Mesothelial cell of epicardium (in vitro differentiated cells): ENCODE measurements around the gene FAM219B. TPM values are rescaled to one million over a fixed set of nuclear protein-coding genes. Genes with fewer than 3 reads are reported as not detected.
"Not testable (repeated sequence)": the region's sequence is repeated elsewhere in the genome, so short reads cannot be mapped to it uniquely, and the experiment has no call there.

ENCODE experiments used
- DNase-seq, 2 experiments: peaks; one replicate each; pipeline ENCODE4 v3.0.0; 2021; ENCODE audit warnings: low spot score in 2 of 2; ENCODE audit not compliant: unreplicated experiment in 2 of 2
- H3K27ac Mint-ChIP-seq: 2 replicates; pipeline ENCODE4 v1.8.0; 2021; ENCODE audit warnings: mixed read lengths
- H3K27me3 Mint-ChIP-seq: 2 replicates; pipeline ENCODE4 v1.8.0; 2021; ENCODE audit warnings: low read depth, mixed read lengths
- H3K36me3 Mint-ChIP-seq: 2 replicates; pipeline ENCODE4 v1.8.0; 2021; ENCODE audit warnings: mixed read lengths
- H3K4me1 Mint-ChIP-seq: 2 replicates; pipeline ENCODE4 v1.8.0; 2021; ENCODE audit warnings: mixed read lengths
- H3K4me3 Mint-ChIP-seq: 2 replicates; pipeline ENCODE4 v1.8.0; 2021; ENCODE audit warnings: mild to moderate bottlenecking, moderate library complexity, mixed read lengths
- H3K9me3 Mint-ChIP-seq: 2 replicates; pipeline ENCODE4 v1.8.0; 2021; ENCODE audit warnings: mixed read lengths
- CTCF ChIP-seq: fragments of 200-600 bp; sonication (generic); IDR thresholded peaks from one replicate; pipeline ENCODE4 v1.5.0; 2021; ENCODE audit warnings: antibody characterized with exemption; ENCODE audit not compliant: unreplicated experiment
- total RNA-seq: library from RNA; stranded (reverse); gene quantifications from 3 replicates; pipeline ENCODE4 v1.2.1, GENCODE V29; 2021

Gene FAM219B
- total RNA-seq, 1 donor from 2014 or later = 74.1 TPM

- H3K27me3 Mint-ChIP-seq = no peaks in the 10 kb centered on the region
- H3K4me3 Mint-ChIP-seq = peak overlapping the region; percentile 82
- H3K4me1 Mint-ChIP-seq = peaks cover 17% of the 10 kb centered on the region
- peaks cover 16% of the 10 kb centered on the region for H3K36me3 Mint-ChIP-seq
- no peaks in the 10 kb centered on the region for H3K9me3 Mint-ChIP-seq
- H3K27ac Mint-ChIP-seq = peak overlapping the region; percentile 66
- DNase-seq = peak in 1 of 2 experiments; percentile 55
- no peak for TF ChIP-seq CTCF
Measured at GRCh38 chr15:74889390-74889882, 17.2 kb downstream of the FAM219B start.

GRCh38 chr15:74888716-74889115, 17.9 kb downstream of the FAM219B start:
- TF ChIP-seq CTCF = no peak

GRCh38 chr15:74887537-74888193, 19.0 kb downstream of the FAM219B start:
- H3K27me3 Mint-ChIP-seq, H3K27ac Mint-ChIP-seq, H3K9me3 Mint-ChIP-seq, H3K4me3 Mint-ChIP-seq, DNase-seq, H3K36me3 Mint-ChIP-seq: not testable (repeated sequence)
- peaks cover 17% of the 10 kb centered on the region for H3K4me1 Mint-ChIP-seq

More at GRCh38 chr15:74888716-74889115, 17.9 kb downstream of the FAM219B start:
- Mint-ChIP-seq H3K4me3 (no peak overlapping the region), H3K4me1 (peaks cover 17% of the 10 kb centered on the region), H3K27ac (no peak overlapping the region), H3K27me3 (no peaks in the 10 kb centered on the region), H3K36me3 (peaks cover 14% of the 10 kb centered on the region), H3K9me3 (no peaks in the 10 kb centered on the region)
- no peak for DNase-seq

- peaks cover 5% of the 10 kb centered on the region for H3K9me3 Mint-ChIP-seq
- no peaks in the 10 kb centered on the region for H3K36me3 Mint-ChIP-seq
- no peak for DNase-seq
- peaks cover 12% of the 10 kb centered on the region for H3K4me1 Mint-ChIP-seq
- no peak for TF ChIP-seq CTCF
- H3K27me3 Mint-ChIP-seq = no peaks in the 10 kb centered on the region
- H3K4me3 Mint-ChIP-seq = no peak overlapping the region
- no peak overlapping the region for H3K27ac Mint-ChIP-seq
Measured at GRCh38 chr15:74885461-74885860, 21.2 kb downstream of the FAM219B start.

GRCh38 chr15:74884428-74885223, 22.0 kb downstream of the FAM219B start:
- Mint-ChIP-seq H3K4me3 (no peak overlapping the region), H3K4me1 (peaks cover 10% of the 10 kb centered on the region), H3K36me3 (no peaks in the 10 kb centered on the region), H3K27ac (no peak overlapping the region), H3K9me3 (peaks cover 5% of the 10 kb centered on the region), H3K27me3 (no peaks in the 10 kb centered on the region)
- no peak for DNase-seq
- TF ChIP-seq CTCF = no peak

- H3K4me1 Mint-ChIP-seq = no peaks in the 10 kb centered on the region
- H3K36me3 Mint-ChIP-seq = no peaks in the 10 kb centered on the region
- peaks cover 5% of the 10 kb centered on the region for H3K9me3 Mint-ChIP-seq
- no peak for DNase-seq
- H3K27me3 Mint-ChIP-seq = no peaks in the 10 kb centered on the region
- TF ChIP-seq CTCF = no peak
- H3K4me3 Mint-ChIP-seq = no peak overlapping the region
- H3K27ac Mint-ChIP-seq = no peak overlapping the region
Measured at GRCh38 chr15:74882528-74882927, 24.1 kb downstream of the FAM219B start.
